Stomach smooth muscle (tissue), 2 donors: ENCODE data around the gene BMPR1A.

Source experiments
- H3K27ac ChIP-seq: one replicate; pipeline ENCODE4 v1.7.0; 2013; ENCODE audit warnings: mild to moderate bottlenecking, low read length, inconsistent platforms
- H3K27me3 ChIP-seq, 2 donors: one replicate each; pipeline ENCODE4 v1.7.0; 2013; ENCODE audit warnings: low read length in 2 of 2; ENCODE audit not compliant: insufficient read depth in 2 of 2, control insufficient read depth in 1 of 2
- H3K36me3 ChIP-seq, 2 donors: one replicate each; pipeline ENCODE4 v1.7.0; 2013; ENCODE audit warnings: low read length in 2 of 2; ENCODE audit not compliant: control insufficient read depth in 2 of 2, insufficient read depth in 2 of 2
- H3K4me1 ChIP-seq: one replicate; pipeline ENCODE4 v1.7.0; 2013; ENCODE audit warnings: low read length; ENCODE audit not compliant: control insufficient read depth, insufficient read depth
- H3K4me3 ChIP-seq, 2 donors: one replicate each; pipeline ENCODE4 v1.7.0; 2013; ENCODE audit warnings: low read length in 2 of 2
- H3K9ac ChIP-seq, 2 donors: one replicate each; pipeline ENCODE4 v1.7.0; 2013; ENCODE audit warnings: low read length in 2 of 2, mild to moderate bottlenecking in 1 of 2
- H3K9me3 ChIP-seq, 2 donors: one replicate each; pipeline ENCODE4 v1.7.0; 2013; ENCODE audit warnings: low read length in 2 of 2; ENCODE audit not compliant: control insufficient read depth in 2 of 2
- donor health status: healthy.
- donor health status: Pancreatic carcinoma.

BMPR1A gene

GRCh38 chr10:86802473-86803108, 46.2 kb downstream of the BMPR1A start:
- Histone ChIP-seq H3K9ac (no peak overlapping the region), H3K27ac (no peak overlapping the region), H3K4me1 (peaks cover 3% of the 10 kb centered on the region)

GRCh38 chr10:86803156-86803555, 46.7 kb downstream of the BMPR1A start:
- no peak overlapping the region for H3K27ac ChIP-seq
- H3K9ac ChIP-seq, result no peak overlapping the region
- no peak overlapping the region for H3K4me3 ChIP-seq
- H3K4me1 ChIP-seq, result peaks cover 3% of the 10 kb centered on the region
- no peaks in the 10 kb centered on the region for H3K27me3 ChIP-seq
- no peaks in the 10 kb centered on the region for H3K36me3 ChIP-seq
- H3K9me3 ChIP-seq, result no peaks in the 10 kb centered on the region

More at GRCh38 chr10:86802473-86803108, 46.2 kb downstream of the BMPR1A start:
- no peak overlapping the region for H3K4me3 ChIP-seq
- no peaks in the 10 kb centered on the region for H3K36me3 ChIP-seq
- H3K9me3 ChIP-seq, result no peaks in the 10 kb centered on the region
- no peaks in the 10 kb centered on the region for H3K27me3 ChIP-seq

GRCh38 chr10:86804805-86805204, 48.4 kb downstream of the BMPR1A start:
- H3K4me3 ChIP-seq, result no peak overlapping the region
- no peaks in the 10 kb centered on the region for H3K27me3 ChIP-seq
- H3K9ac ChIP-seq, result peak overlapping the region in 1 of 2 donors; percentile 7
- H3K27ac ChIP-seq, result no peak overlapping the region
- H3K36me3 ChIP-seq, result no peaks in the 10 kb centered on the region
- no peaks in the 10 kb centered on the region for H3K9me3 ChIP-seq
- H3K4me1 ChIP-seq, result no peaks in the 10 kb centered on the region

DNA sequence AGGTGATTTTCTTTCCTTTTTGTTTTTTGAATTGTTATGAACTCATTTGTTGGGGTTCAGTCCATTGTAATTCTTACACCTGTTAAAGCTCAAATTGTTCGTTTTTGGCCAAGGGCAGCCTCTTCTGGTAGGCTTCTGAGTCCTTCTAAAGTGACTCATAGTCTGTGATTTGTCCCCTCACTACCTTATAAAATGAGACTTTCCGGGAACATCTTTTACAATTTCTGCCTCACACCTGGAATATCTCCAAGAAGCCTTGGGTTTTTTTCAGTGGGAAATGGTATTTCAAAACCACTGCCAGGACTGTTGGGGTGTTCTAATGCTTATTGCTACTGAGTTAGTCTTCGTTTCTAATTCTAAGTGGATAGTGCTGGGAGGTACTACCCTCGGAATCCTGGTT, 56.7 kb downstream of the BMPR1A start:
- Histone ChIP-seq H3K4me1 (peaks cover 16% of the 10 kb centered on the region), H3K27ac (no peak overlapping the region), H3K27me3 (no peaks in the 10 kb centered on the region), H3K9ac (no peak overlapping the region), H3K36me3 (no peaks in the 10 kb centered on the region), H3K4me3 (peak overlapping the region in 1 of 2 donors; percentile 18), H3K9me3 (no peaks in the 10 kb centered on the region)

DNA sequence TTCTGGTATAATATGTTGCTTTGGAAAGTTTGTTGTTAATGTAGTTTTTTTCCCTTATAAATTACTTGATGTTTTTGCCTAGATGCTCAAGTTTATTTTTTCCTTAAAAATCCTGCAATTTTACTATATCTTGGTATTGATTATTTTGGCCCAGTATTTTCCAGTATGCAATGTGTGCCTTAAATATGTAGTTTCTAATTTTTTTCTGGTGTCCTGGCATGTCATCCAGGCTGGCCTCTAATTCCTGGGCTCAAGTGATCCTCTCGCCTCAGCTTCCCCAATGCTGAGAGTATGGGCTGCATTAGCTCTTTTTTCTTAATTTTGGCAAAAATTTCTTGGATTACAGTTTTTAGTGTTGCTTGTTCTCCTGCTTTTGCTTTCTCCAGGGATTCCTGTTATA, 57.6 kb downstream of the BMPR1A start:
- H3K27ac ChIP-seq, result no peak overlapping the region
- H3K4me3 ChIP-seq, result no peak overlapping the region
- no peaks in the 10 kb centered on the region for H3K27me3 ChIP-seq
- no peaks in the 10 kb centered on the region for H3K9me3 ChIP-seq
- H3K36me3 ChIP-seq, result no peaks in the 10 kb centered on the region
- no peak overlapping the region for H3K9ac ChIP-seq
- peaks cover 16% of the 10 kb centered on the region for H3K4me1 ChIP-seq

GRCh38 chr10:86815035-86815617, 58.7 kb downstream of the BMPR1A start:
- H3K4me1 ChIP-seq, result peaks cover 16% of the 10 kb centered on the region
- no peak overlapping the region for H3K4me3 ChIP-seq
- H3K27ac ChIP-seq, result peak overlapping the region; percentile 1
- no peaks in the 10 kb centered on the region for H3K27me3 ChIP-seq
- no peaks in the 10 kb centered on the region for H3K36me3 ChIP-seq
- H3K9ac ChIP-seq, result no peak overlapping the region
- no peaks in the 10 kb centered on the region for H3K9me3 ChIP-seq

GRCh38 chr10:86815640-86816039, 59.2 kb downstream of the BMPR1A start:
- no peak overlapping the region for H3K9ac ChIP-seq
- H3K9me3 ChIP-seq, result no peaks in the 10 kb centered on the region
- H3K27ac ChIP-seq, result peak overlapping the region; percentile 1
- no peak overlapping the region for H3K4me3 ChIP-seq
- peaks cover 16% of the 10 kb centered on the region for H3K4me1 ChIP-seq
- no peaks in the 10 kb centered on the region for H3K27me3 ChIP-seq
- H3K36me3 ChIP-seq, result no peaks in the 10 kb centered on the region

- Histone ChIP-seq H3K27ac (no peak overlapping the region), H3K9me3 (no peaks in the 10 kb centered on the region), H3K4me3 (no peak overlapping the region), H3K27me3 (no peaks in the 10 kb centered on the region), H3K4me1 (peaks cover 18% of the 10 kb centered on the region), H3K36me3 (no peaks in the 10 kb centered on the region), H3K9ac (no peak overlapping the region)
These were observed 60.8 kb downstream of the BMPR1A start for GRCh38 chr10:86817246-86817645.

DNA sequence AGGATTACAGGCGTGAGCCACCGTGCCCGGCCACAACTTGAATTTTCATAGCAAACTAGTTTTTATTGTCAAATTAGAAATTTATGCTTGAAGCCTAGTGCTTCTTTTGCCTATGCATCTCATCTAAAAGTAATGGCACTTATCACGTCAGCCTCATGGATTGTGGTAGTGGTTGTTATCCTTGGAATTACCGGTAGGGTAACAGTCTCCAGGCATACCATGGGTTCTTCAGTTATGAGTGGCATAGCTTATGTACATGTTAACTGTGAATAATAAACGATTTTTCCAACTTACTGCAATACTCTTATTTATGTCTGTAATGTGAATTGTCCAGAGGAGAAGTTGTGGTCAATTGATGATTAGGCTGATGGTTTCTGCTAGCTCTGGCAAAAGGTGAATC, 63.1 kb downstream of the BMPR1A start:
- H3K4me1 ChIP-seq, result peaks cover 24% of the 10 kb centered on the region
- no peak overlapping the region for H3K9ac ChIP-seq
- H3K4me3 ChIP-seq, result no peak overlapping the region
- H3K27ac ChIP-seq, result no peak overlapping the region
- no peaks in the 10 kb centered on the region for H3K9me3 ChIP-seq
- no peaks in the 10 kb centered on the region for H3K27me3 ChIP-seq
- no peaks in the 10 kb centered on the region for H3K36me3 ChIP-seq

DNA sequence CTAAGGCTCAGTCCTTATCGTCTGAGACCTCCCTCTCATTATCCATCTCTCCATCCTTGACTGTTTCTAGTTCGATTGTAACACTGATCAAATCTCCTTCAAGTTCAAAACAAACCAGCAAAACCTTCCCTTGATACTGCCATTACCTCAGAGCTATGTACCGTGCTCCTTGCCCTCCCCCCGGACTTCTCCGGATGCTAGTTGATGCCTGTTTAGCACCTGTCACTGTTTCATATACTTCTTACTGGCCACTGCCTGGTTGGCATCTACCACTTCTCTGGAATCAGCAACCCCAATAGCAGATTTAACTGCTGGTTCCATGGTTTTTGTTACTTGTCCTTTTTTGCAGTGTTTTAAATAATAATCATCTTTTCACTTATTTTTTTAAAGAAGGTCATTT, 64.1 kb downstream of the BMPR1A start:
- H3K36me3 ChIP-seq, result no peaks in the 10 kb centered on the region
- no peaks in the 10 kb centered on the region for H3K9me3 ChIP-seq
- peaks cover 19% of the 10 kb centered on the region for H3K4me1 ChIP-seq
- H3K4me3 ChIP-seq, result no peak overlapping the region
- no peak overlapping the region for H3K9ac ChIP-seq
- H3K27ac ChIP-seq, result no peak overlapping the region
- no peaks in the 10 kb centered on the region for H3K27me3 ChIP-seq

DNA sequence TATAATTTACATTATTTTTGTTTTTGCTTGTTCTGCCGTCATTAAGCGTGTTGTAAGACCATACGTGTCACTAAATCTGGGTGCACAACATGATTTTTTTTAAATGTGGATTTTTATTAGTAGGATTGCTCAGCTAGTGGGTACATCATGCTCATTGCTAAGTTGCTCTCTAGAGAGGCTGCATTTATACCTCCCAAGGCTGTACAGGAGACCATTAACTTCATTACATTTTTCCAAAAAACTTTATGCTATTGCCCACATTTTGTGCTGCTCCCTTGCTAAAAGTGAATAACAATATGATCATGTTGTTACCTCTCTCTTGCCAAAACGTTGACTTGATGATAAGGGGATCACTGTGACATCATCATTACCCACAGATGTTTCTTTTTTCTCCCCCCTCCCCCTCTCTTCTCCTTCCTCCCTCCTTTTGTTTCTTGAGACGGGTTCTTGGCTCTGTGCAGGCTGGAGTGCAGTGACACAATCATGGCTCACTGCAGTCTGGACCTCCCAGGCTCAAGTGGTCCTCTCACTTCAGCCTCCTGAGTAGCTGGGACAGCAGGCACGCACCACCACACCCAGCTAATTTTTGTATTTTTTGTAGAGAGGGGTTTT, 65.1 kb downstream of the BMPR1A start:
- peaks cover 14% of the 10 kb centered on the region for H3K4me1 ChIP-seq
- H3K27ac ChIP-seq, result no peak overlapping the region
- no peaks in the 10 kb centered on the region for H3K36me3 ChIP-seq

More for the DNA sequence above, 65.1 kb downstream of the BMPR1A start:
- H3K9me3 ChIP-seq, result no peaks in the 10 kb centered on the region
- H3K4me3 ChIP-seq, result no peak overlapping the region
- H3K27me3 ChIP-seq, result no peaks in the 10 kb centered on the region
- H3K9ac ChIP-seq, result no peak overlapping the region
